HepG2 (cell line): ENCODE results near the gene DLX1. TPM values are rescaled to one million over a fixed set of nuclear protein-coding genes. Genes with fewer than 3 reads are reported as not detected.

Source experiments
- CBX5 ChIP-seq: sonication (generic); formaldehyde crosslinking; IDR thresholded peaks from 2 replicates; pipeline ENCODE4 v1.4.0; 2020; ENCODE audit warnings: missing genetic modification reagents, borderline replicate concordance
- KLF13 ChIP-seq: sonication (generic); formaldehyde crosslinking; IDR thresholded peaks from 2 replicates; pipeline ENCODE4 v1.4.0; 2020; ENCODE audit warnings: mild to moderate bottlenecking, missing genetic modification reagents
- RBM39 ChIP-seq: fragments of 200-400 bp; formaldehyde crosslinking; IDR thresholded peaks from one replicate; pipeline ENCODE4 v1.6.1; 2018; ENCODE audit warnings: antibody characterized with exemption, mild to moderate bottlenecking, low read depth, low read length; ENCODE audit not compliant: poor library complexity, severe bottlenecking
- TMF1 ChIP-seq: sonication (generic); formaldehyde crosslinking; IDR thresholded peaks from 2 replicates; pipeline ENCODE4 v1.8.1; 2022; ENCODE audit warnings: low read depth, missing genetic modification reagents
- YEATS4 ChIP-seq: sonication (generic); formaldehyde crosslinking; IDR thresholded peaks from 2 replicates; pipeline ENCODE4 v1.4.0; 2020; ENCODE audit warnings: missing genetic modification reagents, borderline replicate concordance
- ZKSCAN1 ChIP-seq: fragments of 150-350 bp; IDR thresholded peaks from 2 replicates; pipeline ENCODE4 v1.6.1; 2014; ENCODE audit warnings: low read length
- ZMYM4 ChIP-seq: sonication (generic); formaldehyde crosslinking; IDR thresholded peaks from 2 replicates; pipeline ENCODE4 v1.8.1; 2023; ENCODE audit warnings: mild to moderate bottlenecking, missing genetic modification reagents
- ZNF230 ChIP-seq: sonication (generic); formaldehyde crosslinking; IDR thresholded peaks from 2 replicates; pipeline ENCODE4 v1.4.0; 2020; ENCODE audit warnings: mild to moderate bottlenecking, missing genetic modification reagents
- ZNF256 ChIP-seq: sonication (generic); formaldehyde crosslinking; conservative IDR thresholded peaks from 2 replicates; pipeline ENCODE4 v1.4.0; 2020; ENCODE audit warnings: missing genetic modification reagents
- ZNF3 ChIP-seq: IDR thresholded peaks from 2 replicates; pipeline ENCODE4 v1.7.0; 2017; ENCODE audit warnings: inconsistent platforms
- ZNF432 ChIP-seq: sonication (generic); formaldehyde crosslinking; IDR thresholded peaks from 2 replicates; pipeline ENCODE4 v1.5.0; 2020; ENCODE audit warnings: missing genetic modification reagents, mild to moderate bottlenecking, borderline replicate concordance
- ZNF441 ChIP-seq: sonication (generic); formaldehyde crosslinking; IDR thresholded peaks from 2 replicates; pipeline ENCODE4 v1.7.0; 2021; ENCODE audit warnings: missing genetic modification reagents, borderline replicate concordance
- ZNF460 ChIP-seq: sonication (generic); formaldehyde crosslinking; IDR thresholded peaks from 2 replicates; pipeline ENCODE4 v1.5.1; 2020; ENCODE audit warnings: missing genetic modification reagents, mild to moderate bottlenecking, borderline replicate concordance
- ZNF549 ChIP-seq: sonication (generic); formaldehyde crosslinking; IDR thresholded peaks from 2 replicates; pipeline ENCODE4 v1.5.0; 2020; ENCODE audit warnings: missing genetic modification reagents
- ZNF616 ChIP-seq: sonication (generic); formaldehyde crosslinking; IDR thresholded peaks from 2 replicates; pipeline ENCODE4 v1.5.0; 2020; ENCODE audit warnings: low read depth, mild to moderate bottlenecking, missing genetic modification reagents
- ZNF724P ChIP-seq: sonication (generic); formaldehyde crosslinking; IDR thresholded peaks from 2 replicates; pipeline ENCODE4 v1.8.0; 2022; ENCODE audit warnings: missing genetic modification reagents, borderline replicate concordance
- ZNF766 ChIP-seq: sonication (generic); formaldehyde crosslinking; IDR thresholded peaks from 2 replicates; pipeline ENCODE4 v1.5.0; 2020; ENCODE audit warnings: missing genetic modification reagents, borderline replicate concordance
- ZNF788 ChIP-seq: sonication (generic); formaldehyde crosslinking; IDR thresholded peaks from 2 replicates; pipeline ENCODE4 v1.5.0; 2020; ENCODE audit warnings: mild to moderate bottlenecking, missing genetic modification reagents, borderline replicate concordance
- polyA plus RNA-seq, 8 experiments: library from polyadenylated mRNA; depleted of rRNA in 3 of 8; stranded (reverse) in 7 of 8; unstranded in 1 of 8; fragments of >200 nt; fragmentation: Illumina TruSeq in 4 of 8; extraction: Trizol in 4 of 8; gene quantifications; 2 replicates each; pipeline versions ENCODE4 v1.2.1 to v1.2.3, GENCODE V29; 2011 to 2016; ENCODE audit warnings: low read depth in 4 of 8, missing spikeins in 1 of 8, mixed read lengths in 1 of 8; ENCODE audit not compliant: insufficient read depth in 1 of 8
- total RNA-seq, 5 experiments: library from RNA; depleted of rRNA; stranded (reverse); fragments of >200 nt; fragmentation: Illumina TruSeq; extraction: Trizol; gene quantifications; 2 replicates each; pipeline ENCODE4 v1.2.3, GENCODE V29; 2016; ENCODE audit warnings: low read depth in 1 of 5
- TF ChIP-seq, protein P1 (sequence below): sonication (generic); formaldehyde crosslinking; conservative IDR thresholded peaks from 2 replicates; pipeline ENCODE4 v1.4.0; 2020; ENCODE audit warnings: missing genetic modification reagents
- TF ChIP-seq, protein P2 (sequence below): IDR thresholded peaks from 2 replicates; pipeline ENCODE4 v1.6.1; 2016; ENCODE audit warnings: missing genetic modification reagents, missing compliant biosample characterization
- TF ChIP-seq, protein P3 (sequence below): sonication (generic); formaldehyde crosslinking; IDR thresholded peaks from 2 replicates; pipeline ENCODE4 v1.4.0; 2020; ENCODE audit warnings: mild to moderate bottlenecking, missing genetic modification reagents
- TF ChIP-seq, protein P4 (sequence below): sonication (generic); formaldehyde crosslinking; IDR thresholded peaks from 2 replicates; pipeline ENCODE4 v1.5.0; 2020; ENCODE audit warnings: missing genetic modification reagents

Gene DLX1
- total and polyA plus RNA-seq, 2 of the 13 experiments (the other 11 are each of a cell fraction or from before 2014, with no cell fraction given): 0.18 to 0.86 TPM

DNA sequence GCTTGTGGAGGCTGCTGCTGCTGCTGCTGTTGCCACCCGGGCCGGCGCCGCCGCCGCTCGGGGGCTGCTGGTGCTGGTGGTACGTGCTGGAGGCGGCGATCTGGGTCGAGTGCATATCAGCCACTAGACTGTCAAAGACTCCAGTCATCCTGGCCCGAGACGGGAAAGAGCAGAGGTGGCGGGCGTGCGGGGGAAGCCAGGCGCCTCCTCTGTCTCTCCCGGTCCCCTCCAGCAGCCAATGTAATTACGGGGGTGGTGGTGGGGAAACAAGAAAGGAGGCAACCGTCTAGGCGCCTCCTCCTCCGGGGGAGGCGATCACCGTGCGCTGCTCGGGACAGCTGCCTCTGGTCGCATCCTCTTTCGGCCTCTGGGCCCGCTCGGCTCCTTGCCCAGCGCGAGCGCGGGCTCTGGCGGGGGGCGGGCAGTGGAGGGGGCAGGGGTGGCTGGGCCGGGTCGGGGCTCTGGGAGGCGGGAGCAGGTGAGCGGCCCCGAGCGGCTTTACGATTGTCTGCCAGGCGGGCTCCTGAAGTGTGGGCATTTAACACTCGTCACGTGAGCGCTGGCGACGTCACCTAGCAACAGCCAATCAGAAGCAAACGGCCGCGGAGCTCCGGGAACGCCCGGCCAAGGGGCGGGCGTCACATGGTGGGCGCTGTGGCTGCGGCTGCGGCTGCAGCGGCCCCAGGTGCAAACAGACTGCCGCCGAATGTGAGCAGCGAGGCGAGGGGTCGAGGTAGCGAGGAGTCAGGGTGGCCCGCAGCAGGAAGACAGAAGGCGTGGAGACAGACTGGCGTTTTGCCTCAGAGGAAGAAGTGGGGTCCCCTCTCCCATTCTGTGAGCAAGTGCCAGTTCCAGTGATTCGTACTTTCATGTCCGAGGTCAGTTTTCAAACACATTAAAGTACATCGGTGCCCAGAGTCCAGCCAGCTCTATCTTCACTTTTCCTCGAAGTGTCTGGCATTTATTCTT, 17.4 kb downstream of the DLX1 start, which contains the start of gene DLX2 (continued):
- no peak for TF ChIP-seq ZKSCAN1
- TF ChIP-seq, protein P1, sequence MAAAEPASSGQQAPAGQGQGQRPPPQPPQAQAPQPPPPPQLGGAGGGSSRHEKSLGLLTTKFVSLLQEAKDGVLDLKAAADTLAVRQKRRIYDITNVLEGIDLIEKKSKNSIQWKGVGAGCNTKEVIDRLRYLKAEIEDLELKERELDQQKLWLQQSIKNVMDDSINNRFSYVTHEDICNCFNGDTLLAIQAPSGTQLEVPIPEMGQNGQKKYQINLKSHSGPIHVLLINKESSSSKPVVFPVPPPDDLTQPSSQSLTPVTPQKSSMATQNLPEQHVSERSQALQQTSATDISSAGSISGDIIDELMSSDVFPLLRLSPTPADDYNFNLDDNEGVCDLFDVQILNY (CRISPR knock-in tag): 0 out of 2 replicates have a peak, but pooled peaks have one; percentile 7
- no peak for TF ChIP-seq RBM39
- TF ChIP-seq, protein P2, sequence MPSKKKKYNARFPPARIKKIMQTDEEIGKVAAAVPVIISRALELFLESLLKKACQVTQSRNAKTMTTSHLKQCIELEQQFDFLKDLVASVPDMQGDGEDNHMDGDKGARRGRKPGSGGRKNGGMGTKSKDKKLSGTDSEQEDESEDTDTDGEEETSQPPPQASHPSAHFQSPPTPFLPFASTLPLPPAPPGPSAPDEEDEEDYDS (CRISPR knock-in tag): peak; percentile 95
- peak; percentile 78; the same call in 1 of the 2 replicates for TF ChIP-seq ZNF616
- TF ChIP-seq ZNF3: no peak
- TF ChIP-seq ZMYM4 (CRISPR knock-in tag): peak; percentile 92
- peak; percentile 59 for TF ChIP-seq ZNF549 (CRISPR knock-in tag)
- peak; percentile 38; the same call in 1 of the 2 replicates for TF ChIP-seq ZNF788
- TF ChIP-seq ZNF724P: peak; percentile 96
- peak; percentile 90 for TF ChIP-seq TMF1 (CRISPR knock-in tag)
- TF ChIP-seq KLF13 (CRISPR knock-in tag): 0 out of 2 replicates have a peak, but pooled peaks have one; percentile 34
- TF ChIP-seq ZNF432 (CRISPR knock-in tag): no peak
- TF ChIP-seq ZNF766 (CRISPR knock-in tag): peak; percentile 97; the same call in 1 of the 2 replicates
- TF ChIP-seq ZNF230 (CRISPR knock-in tag): 0 out of 2 replicates have a peak, but pooled peaks have one; percentile 2
- TF ChIP-seq ZNF441 (CRISPR knock-in tag): peak; percentile 66; the same call in 1 of the 2 replicates
- peak; percentile 79; the same call in 1 of the 2 replicates for TF ChIP-seq CBX5
- TF ChIP-seq, protein P3, sequence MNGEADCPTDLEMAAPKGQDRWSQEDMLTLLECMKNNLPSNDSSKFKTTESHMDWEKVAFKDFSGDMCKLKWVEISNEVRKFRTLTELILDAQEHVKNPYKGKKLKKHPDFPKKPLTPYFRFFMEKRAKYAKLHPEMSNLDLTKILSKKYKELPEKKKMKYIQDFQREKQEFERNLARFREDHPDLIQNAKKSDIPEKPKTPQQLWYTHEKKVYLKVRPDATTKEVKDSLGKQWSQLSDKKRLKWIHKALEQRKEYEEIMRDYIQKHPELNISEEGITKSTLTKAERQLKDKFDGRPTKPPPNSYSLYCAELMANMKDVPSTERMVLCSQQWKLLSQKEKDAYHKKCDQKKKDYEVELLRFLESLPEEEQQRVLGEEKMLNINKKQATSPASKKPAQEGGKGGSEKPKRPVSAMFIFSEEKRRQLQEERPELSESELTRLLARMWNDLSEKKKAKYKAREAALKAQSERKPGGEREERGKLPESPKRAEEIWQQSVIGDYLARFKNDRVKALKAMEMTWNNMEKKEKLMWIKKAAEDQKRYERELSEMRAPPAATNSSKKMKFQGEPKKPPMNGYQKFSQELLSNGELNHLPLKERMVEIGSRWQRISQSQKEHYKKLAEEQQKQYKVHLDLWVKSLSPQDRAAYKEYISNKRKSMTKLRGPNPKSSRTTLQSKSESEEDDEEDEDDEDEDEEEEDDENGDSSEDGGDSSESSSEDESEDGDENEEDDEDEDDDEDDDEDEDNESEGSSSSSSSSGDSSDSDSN: peak; percentile 37; the same call in 1 of the 2 replicates
- no peak for TF ChIP-seq ZNF460 (CRISPR knock-in tag)
- TF ChIP-seq, protein P4, sequence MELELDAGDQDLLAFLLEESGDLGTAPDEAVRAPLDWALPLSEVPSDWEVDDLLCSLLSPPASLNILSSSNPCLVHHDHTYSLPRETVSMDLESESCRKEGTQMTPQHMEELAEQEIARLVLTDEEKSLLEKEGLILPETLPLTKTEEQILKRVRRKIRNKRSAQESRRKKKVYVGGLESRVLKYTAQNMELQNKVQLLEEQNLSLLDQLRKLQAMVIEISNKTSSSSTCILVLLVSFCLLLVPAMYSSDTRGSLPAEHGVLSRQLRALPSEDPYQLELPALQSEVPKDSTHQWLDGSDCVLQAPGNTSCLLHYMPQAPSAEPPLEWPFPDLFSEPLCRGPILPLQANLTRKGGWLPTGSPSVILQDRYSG: peak; percentile 98
- peak; percentile 96 for TF ChIP-seq ZNF256
- peak; percentile 91 for TF ChIP-seq YEATS4
